NCI-H2171 (cell line): ENCODE measurements around the gene INSC.

Source experiments
- DNase-seq: peaks from one replicate; lab custom pipeline; 2025; lab: John Stamatoyannopoulos, UW

The INSC gene

DNA sequence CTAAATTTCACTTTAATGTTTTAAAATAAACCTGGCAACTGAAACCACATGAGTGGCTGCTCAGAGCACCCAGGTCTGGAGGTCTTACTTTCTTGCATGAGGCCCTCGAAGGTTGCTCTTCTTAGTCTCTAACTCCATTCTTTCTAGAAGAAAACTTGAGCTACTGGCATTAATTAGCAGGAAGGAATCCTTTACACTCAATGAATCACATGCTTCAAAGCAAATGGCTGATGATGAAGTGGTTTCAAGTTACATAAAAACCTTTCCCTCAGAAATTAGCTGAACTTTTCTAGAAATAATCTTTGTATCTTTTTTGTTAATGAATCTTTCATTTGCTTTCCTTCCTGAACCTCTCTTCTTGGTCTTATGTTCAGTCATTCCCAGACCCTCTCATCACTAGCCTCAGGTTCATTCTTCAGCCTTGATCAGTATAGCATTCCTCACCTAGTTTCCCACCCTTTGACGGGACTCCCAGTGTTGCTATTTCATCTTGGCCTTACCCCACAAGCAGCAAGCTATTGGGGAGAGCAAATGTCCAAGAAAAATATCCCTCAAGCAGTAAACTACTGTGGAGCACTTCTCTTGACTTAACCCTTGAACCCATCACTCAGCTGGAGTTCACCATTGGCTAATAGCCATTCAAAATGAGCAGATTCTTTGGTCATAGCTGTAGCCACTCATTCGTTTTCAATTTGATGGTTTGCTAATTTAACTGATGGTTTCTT, 75.1 kb downstream of the INSC start:
- no peak for DNase-seq

DNA sequence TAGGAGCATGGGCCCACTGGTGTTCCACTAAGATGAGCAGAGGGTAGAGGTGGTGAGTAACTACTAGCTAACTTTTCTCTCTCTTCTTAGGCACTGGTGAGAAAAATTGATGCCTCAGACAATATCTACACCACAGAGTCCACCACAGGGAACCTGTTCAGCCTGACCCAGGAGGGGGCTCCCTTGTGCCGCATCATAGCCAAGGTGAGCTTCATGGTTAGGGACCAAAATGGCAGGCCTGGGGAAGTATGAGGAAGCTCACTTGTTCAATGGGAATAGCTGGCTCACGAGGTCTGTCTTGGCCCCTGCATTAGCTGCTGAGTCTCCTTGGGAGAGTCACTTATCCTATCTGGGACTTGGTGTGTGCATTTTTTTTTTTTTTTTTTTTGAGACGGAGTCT, 75.9 kb downstream of the INSC start:
- DNase-seq, result no peak

DNA sequence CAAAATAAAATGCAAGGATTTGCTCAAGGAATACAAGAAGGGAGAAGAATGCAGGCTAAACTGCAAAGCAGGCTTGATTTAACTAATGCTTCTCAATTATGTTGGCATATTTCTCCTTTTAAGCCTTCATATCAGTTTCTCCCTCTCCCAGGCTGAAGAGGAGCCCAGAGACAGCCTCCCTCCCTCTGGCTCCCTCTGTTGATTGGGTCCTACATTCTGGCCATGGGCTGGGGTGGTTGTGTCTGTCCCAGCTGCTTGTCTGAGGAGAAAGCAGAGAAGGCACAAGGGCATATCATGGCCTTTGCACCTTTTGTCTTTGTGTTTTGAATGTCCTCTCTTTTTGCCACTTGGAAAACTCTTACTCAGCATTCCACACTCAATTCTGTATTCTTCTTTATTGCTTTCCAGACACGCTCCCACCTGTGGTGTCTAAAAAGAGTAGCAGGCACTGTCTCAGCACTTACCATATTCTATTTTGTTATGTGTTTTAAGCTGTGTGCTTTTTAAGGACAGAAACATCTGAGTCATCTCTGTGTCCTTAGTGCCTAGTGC, 77.4 kb downstream of the INSC start:
- DNase-seq, result no peak

DNA sequence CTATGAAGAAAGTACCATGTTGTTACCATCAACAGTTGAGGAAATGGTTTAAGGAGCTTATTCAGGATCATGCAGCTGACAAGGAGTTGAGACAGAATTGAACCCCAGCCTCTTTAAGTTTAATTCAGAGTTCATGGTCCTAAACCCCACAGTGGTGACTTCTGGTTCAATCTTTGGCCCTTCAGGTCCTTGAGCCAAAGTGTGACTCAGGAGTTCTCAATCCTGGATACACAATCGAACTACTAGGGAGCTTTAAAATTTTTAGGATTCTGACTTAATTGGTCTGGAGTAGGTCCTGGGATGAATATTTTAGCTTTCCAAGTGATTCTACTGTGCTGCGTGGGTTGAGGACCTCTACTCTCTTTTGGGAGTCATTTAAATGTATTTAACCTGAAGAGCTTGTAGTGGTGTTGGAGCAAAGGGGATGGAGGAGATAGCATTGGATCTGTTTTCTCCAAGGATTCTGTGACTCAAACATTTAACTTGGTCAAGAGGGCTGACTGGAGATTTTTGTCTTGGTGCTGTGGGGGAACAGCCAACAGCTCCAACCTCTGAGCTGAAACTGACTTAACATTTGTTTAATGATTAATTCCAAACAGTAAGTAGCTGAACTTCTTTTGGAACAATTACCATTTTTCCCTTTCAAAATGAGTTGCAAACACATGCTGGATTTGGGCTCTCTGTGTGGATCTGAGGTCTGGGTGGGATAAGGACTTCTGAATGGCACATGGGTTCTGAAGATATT, 80.1 kb downstream of the INSC start:
- DNase-seq, result no peak

DNA sequence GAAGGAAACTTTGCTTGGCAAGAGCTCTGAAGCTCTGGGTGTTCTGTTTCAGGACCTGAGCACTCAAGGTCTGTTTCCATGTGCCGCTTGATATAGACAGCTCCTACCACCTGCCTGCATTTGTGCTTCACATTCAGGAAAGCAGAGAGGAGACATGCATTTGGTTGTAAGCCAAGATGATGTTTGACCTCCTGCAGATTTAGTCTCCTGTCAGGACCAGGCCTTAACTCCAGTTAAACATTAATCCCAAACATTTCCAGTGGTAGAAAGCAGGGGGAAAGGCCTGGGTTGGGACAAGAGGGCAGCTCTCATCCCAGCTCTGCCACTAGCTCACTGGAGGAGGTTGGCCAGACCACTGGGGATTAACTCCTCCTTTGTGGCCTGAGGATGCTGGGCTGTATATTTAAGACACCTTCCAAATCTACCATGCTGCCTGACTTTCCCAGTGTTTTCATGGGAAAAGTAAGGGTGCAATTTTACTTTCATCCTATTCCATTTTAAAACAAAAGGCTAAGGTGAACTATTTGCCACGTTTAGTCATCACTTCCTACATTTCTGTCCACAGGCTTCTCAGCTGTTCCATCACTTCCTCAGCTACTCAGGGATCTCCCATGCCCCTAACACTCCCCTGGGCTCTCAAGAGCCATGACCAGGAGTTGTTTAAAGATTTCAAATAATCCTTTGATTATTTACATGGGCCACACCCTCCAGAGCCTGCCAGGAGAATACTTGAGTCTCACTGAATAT, 80.9 kb downstream of the INSC start:
- no peak for DNase-seq

DNA sequence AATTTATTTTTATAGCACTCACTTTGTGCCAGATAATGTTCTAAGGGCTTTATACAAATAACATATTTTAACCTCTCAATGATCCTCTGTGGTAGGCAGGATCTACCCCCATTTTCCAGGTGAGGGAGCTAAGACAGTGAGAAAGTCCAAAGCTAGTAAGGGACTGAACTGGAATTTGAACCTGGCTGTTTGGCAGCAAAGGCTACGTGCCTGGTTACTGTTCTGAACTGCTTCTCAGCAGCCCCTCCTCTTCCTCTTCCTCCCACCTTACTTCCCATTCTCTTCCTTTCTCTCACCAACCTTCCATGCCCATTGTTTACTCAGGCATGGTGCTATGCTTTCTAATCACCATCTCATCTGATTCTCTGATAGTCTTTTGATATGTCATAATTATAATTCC, 82.0 kb downstream of the INSC start:
- DNase-seq, result no peak

DNA sequence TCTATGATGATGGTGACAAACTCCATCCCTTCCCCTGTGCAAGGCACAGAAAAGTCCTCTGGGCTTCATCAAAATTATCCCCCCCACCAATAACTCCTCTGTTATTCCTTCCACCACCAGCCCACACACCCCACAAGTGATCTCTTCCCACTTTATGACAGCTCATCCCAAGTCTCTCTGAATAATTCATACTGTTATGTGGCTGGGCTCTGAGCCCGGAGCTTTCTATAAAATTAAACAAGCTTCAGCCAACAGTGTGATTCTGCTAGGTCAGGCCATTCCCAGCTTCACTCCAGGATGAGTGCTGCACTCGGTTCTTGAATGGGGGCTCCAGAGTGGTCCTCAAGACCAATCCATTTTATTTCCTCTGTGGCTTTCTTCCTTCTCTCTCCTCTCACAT, 83.0 kb downstream of the INSC start:
- no peak for DNase-seq

DNA sequence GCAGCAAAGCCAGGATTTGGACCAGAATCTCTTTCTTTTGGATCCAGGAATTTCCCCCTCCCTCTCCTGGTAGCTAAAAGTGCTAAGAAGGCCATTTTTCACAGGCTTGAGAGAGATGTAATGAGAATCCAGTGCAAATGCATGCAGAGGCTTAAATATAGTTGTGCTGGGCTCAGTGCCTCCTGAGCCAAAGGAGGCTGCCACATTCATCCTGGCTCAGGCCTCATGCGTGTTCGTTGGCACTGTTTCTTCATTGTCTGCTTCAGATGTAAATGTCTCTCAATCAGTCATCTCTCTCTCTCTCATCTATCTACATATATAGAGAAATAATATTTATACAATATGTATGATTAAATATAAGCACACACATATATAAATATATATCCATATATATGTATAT, 83.6 kb downstream of the INSC start:
- DNase-seq, result no peak

DNA sequence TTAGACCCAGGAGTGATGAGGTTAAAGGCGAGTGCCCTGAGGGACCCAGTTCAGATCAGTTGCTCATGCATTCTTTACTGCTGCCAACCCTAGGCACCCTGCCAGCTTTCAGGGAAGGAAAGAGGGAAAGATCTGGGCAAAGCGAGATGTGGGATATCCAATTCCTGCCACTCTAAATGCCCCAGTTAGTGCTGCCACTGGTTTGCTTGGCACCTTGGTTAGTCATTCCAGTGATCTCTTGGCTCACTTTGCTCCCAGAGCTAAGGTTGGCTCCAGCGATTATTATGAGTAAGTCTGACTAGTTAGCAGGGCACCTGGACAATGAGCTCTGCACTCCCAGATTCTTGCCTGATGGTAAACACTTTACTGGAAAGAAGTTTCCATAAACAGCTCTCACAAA, 85.0 kb downstream of the INSC start:
- no peak for DNase-seq

DNA sequence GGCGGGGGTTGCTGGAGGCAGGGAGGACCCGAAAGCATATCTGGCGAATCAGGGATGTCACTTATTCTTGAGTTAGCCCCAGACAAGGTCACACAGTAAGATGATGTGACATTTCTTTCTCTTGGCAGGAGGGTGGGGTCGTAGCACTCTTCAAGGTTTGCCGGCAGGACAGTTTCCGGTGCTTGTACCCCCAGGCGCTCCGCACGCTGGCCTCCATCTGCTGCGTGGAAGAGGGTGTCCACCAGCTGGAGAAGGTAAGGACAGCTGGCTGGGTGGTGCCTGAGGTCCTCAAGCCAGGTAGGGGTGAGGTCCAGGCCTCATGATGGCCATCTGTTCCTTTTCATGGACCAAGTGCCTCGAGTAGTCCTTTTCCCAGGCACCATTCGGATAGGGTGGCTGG, 86.0 kb downstream of the INSC start:
- no peak for DNase-seq

DNA sequence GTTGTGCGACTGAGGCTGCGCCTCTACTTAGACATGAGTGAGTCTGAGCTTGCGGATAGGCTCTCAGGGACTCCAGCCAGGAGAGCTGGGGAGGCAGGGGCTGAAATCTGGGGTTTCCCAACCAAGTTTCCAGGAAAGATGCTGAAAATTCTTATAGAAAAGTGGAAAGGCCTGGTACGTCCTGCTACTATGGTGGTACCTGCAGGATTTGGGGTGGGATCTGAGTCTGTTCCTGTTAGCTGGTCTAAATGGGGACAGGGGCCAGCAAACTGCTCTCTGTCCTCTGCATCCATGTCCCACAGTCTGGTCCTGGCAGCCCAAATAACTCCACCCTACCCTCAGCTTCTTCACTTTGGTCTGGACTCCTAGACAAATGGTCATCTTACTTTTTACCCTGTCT, 86.9 kb downstream of the INSC start:
- no peak for DNase-seq

DNA sequence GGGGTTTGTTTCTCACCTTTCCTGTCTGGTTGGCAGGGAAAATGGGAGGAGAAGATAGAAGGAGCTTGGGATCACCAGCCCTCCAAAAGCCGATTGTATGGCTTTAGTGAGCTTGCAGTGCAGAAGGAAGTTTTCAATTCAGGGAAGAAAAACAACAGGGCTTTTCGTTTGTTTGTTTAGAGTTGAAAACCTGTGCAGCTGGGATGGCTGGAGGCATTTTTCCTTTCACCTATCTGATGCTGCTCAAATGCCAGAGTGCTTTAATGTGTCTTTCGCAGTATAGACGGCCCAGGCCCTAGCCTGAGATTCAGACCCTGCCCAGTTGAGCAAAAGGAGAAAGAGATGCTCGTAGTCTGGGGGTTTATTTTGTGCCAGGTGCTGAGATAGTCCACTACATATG, 87.9 kb downstream of the INSC start:
- no peak for DNase-seq

DNA sequence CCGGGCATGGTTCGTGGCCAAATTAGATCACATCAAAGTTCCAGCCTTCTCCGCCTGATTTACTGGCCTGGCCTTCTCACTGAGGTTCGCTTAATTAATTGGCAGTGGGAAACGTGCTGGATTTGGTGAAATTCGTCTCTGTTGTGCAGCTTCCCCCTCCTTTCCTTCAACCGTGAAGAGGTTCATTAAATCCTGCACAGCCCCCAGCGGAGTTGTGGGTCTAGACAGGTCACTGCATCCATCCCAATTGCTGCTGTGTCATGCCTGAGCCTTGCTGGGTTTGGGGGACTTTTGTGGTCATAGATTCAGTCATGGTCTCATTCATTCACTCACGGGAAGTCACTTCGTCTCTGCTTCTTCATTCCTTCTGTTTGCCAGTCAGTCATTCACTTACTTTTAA, 90.0 kb downstream of the INSC start:
- no peak for DNase-seq

DNA sequence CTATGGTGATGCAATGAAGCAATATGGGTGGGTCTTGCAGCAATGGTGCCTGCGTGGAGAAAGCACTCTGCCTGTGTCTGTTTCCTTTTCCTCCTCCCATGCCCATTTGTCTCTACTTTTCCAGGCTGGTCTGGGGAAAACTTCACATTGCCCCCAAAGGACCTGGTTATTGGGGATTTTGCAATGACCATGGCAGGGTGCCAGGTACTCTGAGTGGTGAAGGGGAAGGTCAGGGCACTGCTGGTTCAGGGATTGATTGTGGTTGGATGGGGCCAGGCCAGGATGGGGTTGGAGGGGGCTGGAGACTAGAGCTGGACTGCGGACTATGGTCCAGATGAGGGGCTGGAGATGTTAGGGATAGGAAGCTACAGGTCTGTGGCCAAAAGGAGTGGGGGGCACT, 92.1 kb downstream of the INSC start:
- no peak for DNase-seq

DNA sequence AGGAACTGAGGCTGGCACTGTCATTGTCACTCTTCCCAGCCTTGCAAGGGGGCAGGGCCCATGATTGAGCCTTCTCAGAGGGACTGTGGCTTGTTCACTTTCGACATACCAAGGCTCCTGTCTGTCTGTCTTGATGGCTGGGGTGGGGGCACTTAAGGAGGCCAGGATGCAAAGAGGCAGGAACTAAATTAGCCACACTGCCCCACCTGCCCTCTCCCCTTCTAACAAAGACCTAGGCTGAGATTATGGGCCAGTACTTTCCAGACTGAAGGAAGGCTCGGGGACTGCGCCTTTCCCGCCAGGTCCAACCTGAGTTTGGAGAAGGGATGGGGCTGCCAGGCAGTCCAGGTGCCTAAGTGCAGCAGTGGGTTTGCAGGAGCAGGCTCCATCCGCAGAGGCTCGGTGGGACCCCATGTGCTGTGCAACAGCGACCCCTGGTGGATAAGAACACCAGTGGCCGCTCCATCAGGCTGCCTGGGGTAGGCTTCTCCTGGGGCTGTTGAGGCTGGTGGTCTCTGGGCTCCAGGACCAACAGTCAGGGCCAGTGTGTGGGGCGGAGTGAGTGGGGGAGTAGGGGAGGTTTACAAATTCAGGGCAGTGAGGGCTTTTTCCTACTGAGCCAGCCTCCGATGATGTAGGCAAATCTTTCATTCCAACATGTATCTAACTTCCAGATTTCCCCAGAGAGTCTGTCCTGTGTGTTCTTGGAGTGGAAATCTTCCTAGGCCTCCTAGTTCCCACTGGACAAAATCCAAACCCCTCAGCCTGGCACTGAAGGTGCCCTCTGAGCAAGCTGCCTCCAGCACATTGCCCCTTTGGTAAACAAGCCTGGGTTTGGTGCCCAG, 93.9 kb downstream of the INSC start:
- no peak for DNase-seq

DNA sequence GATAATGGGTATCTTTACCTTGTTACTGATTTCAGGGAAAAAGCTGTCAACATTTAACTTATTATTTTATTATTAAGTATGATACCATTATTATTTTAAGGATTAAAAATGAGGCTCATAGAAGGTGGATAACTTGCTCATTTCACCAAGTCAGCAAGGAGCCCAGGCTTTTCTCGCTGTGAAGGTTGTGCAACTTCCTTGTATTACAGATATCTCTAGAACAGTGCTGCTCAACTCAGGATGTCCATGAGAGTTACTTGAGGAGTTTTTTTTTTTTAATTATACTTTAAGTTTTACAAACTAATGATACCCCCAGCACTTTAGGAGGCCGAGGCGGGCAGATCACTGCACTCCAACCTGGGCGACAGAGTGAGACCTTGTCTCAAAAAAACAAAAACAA, 98.2 kb downstream of the INSC start:
- DNase-seq, result no peak

DNA sequence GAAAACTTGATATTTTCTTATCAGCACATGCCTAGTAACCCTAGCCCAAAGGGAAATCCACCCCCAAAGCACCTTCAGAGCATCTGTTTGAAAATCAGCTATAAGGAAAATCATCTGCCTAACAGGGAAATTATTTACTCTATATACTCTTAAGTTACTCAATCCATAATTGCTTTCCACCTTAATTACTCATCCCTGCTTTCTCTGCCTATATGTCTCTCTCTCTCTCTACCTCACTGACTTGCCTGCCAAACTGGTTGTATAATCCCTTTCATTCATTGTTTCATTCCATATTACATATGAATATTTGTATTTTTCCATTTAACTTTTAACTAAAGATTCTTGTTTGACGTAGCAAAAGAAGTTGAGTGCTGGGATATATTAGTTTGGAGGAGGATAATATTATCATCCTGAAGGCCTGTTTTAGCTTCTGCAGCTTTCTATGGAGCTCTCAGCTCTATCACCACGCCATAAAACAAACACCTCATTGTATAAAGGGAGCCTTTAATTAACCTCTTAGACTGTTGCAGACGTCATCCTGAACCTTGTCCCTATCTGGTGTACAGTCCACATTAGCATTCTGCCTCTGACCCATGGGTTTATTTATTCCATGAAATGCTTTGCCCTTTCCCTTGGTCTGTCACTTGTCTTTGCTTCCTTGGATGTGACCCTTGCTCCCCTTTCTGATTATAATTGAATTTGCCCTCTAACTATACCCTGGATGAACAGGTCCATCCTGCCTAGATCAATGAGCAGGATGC, 98.9 kb downstream of the INSC start:
- DNase-seq, result no peak

DNA sequence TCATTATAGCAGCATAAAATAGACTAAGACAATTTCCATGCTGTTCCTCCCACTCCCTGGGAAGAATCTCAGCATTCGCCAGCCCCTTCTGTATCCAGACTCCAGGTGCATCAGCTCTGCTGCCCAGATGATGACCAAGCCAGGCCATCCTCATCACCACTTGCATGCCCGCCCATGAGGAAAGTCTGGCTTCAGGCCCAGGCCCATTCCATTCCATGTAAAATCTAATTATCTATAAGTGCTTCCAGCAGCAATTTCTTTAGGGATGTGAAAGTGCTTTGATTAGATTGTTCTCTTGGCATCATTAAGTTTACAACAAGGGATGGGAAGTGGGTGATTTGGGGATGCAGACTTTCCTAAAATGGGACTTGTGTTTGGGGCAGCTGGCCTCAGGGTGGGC, 100.3 kb downstream of the INSC start:
- no peak for DNase-seq

DNA sequence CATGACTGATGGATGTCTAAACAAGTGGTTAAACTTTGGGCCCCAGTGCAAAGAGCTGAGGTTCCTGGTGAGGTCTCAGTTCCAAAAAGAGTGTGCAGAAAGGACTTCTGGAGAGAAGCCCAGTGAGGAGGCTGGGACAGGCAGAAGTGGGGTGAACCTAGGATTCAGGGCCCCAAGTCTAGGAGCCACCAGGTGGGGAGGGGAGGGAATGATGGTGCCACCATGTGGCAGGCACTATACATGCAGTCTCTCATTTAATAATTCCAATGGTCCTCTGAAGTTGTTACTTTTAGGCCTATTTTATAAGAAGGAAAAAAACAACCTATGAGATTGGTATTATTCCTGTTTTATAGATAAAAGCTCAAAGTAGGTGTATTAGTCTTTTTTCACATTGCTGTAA, 102.0 kb downstream of the INSC start:
- no peak for DNase-seq

DNA sequence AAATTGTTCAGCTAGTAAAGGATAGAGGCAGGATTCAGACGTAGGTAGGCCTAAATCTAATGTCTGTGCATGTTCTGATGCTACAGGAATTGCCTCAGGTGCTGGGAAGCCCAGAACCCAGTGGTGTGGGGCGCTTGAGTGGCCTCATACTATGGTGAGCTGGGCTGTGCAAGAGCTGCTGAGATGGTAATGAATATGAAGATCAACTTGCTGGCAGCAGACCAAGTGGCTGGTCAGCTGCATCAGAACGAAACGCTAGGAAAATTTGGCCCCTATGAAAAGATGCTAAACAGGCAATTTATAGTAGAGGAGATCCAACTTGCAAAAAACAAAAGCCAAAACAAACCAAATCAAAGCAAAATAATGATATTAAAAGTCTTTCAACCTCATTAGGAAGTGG, 102.7 kb downstream of the INSC start:
- no peak for DNase-seq

DNA sequence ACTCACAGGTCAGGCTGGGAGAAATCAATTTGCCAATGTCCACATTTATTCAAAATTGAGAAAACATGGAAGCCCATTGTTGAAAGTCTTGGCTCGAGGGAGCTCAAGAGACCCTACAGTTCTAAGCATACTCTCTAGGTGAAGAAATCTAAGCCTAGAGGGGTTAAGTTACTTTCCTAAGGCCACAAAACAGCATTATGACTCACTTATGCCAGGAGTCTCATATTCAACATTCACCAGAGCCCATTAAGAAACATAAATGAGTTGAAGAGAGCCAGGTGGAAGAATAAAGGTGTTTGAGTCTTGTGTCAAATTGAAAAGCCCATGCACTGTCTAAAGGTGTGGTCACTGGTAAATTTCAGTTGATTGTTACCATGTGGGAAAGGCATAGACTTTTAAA, 108.1 kb downstream of the INSC start:
- no peak for DNase-seq
